ENCODE data around the gene SYCN. TPM values are rescaled to one million over a fixed set of nuclear protein-coding genes. Genes with fewer than 3 reads are reported as not detected.
A peak's percentile ranks its signal among the peaks of the same experiment; 100 is the strongest.
"Not testable (repeated sequence)": the region's sequence is repeated elsewhere in the genome, so short reads cannot be mapped to it uniquely, and the experiment has no call there.

Gene SYCN
- total and polyA plus RNA-seq, 2 experiments from 2014 or later: not detected

- TF ChIP-seq EZH2phosphoT487 (IDR thresholded peaks at IDR 0.05; ENCODE audit: insufficient read depth, low read depth) (no peak), EZH2 (IDR thresholded peaks at IDR 0.05; ENCODE audit: insufficient read depth, poor library complexity, severe bottlenecking) (no peak)
- in situ Hi-C loops (cut with MboI): no loop called here
- DNase-seq: no peak
Measured at GRCh38 chr19:39224910-39225309, 20.8 kb upstream of the SYCN start.

GRCh38 chr19:39223703-39224279 lies 19.7 kb upstream of the SYCN start:
- Histone ChIP-seq H3K27me3 (replicated peaks; ENCODE audit: insufficient read depth) (peaks cover 18% of the 10 kb centered on the region; the same call in 1 of the 2 replicates), H3F3A (ENCODE audit: insufficient read depth) (no peaks in the 10 kb centered on the region), H3K9me3 (ENCODE audit: low read depth) (no peaks in the 10 kb centered on the region), H2AFZ (no peak overlapping the region), H3K4me1 (ENCODE audit: insufficient read depth) (no peaks in the 10 kb centered on the region), H3K9me2 (ENCODE audit: insufficient read depth) (no peaks in the 10 kb centered on the region), H3K9ac (no peak overlapping the region), H3K27ac (no peak overlapping the region), H4K20me1 (ENCODE audit: insufficient read depth) (no peaks in the 10 kb centered on the region), H3K79me2 (ENCODE audit: insufficient read depth) (no peaks in the 10 kb centered on the region), H3K4me3 (no peak overlapping the region), H3K4me2 (ENCODE audit: unreplicated experiment) (no peak overlapping the region), H3K36me3 (ENCODE audit: low read depth) (no peaks in the 10 kb centered on the region)
- in situ Hi-C loops (cut with MboI): no loop called here
- DNase-seq: peak; percentile 58
- WGBS, 2 experiments (ENCODE audit: low coverage in 1 of 2, low lambda C conversion rate in 2 of 2, missing lambda C conversion rate in 2 of 2): 1 to 3% methylated on average over 4 of the region's 4 CpGs
- no peak for TF ChIP-seq EZH2phosphoT487 (IDR thresholded peaks at IDR 0.05; ENCODE audit: insufficient read depth, low read depth)
- no peak for TF ChIP-seq EZH2 (IDR thresholded peaks at IDR 0.05; ENCODE audit: insufficient read depth, poor library complexity, severe bottlenecking)

More at GRCh38 chr19:39224910-39225309, 20.8 kb upstream of the SYCN start:
- Histone ChIP-seq H3K9me2 (ENCODE audit: insufficient read depth) (no peaks in the 10 kb centered on the region), H3K4me2 (ENCODE audit: unreplicated experiment) (no peak overlapping the region), H3K36me3 (ENCODE audit: low read depth) (no peaks in the 10 kb centered on the region), H3K27me3 (replicated peaks; ENCODE audit: insufficient read depth) (peaks cover 22% of the 10 kb centered on the region; the same call in 1 of the 2 replicates), H3K4me3 (no peak overlapping the region), H3K27ac (no peak overlapping the region), H2AFZ (no peak overlapping the region), H3K9ac (no peak overlapping the region), H3K79me2 (ENCODE audit: insufficient read depth) (no peaks in the 10 kb centered on the region), H3F3A (ENCODE audit: insufficient read depth) (no peaks in the 10 kb centered on the region), H3K4me1 (ENCODE audit: insufficient read depth) (no peaks in the 10 kb centered on the region), H3K9me3 (ENCODE audit: low read depth) (no peaks in the 10 kb centered on the region), H4K20me1 (ENCODE audit: insufficient read depth) (no peaks in the 10 kb centered on the region)
- 27 to 39% methylated on average over 3 of the region's 3 CpGs for WGBS, 2 experiments (ENCODE audit: low coverage in 1 of 2, low lambda C conversion rate in 2 of 2, missing lambda C conversion rate in 2 of 2)

GRCh38 chr19:39219108-39219507 lies 15.0 kb upstream of the SYCN start:
- in situ Hi-C loops (cut with MboI); H4K20me1 ChIP-seq (ENCODE audit: insufficient read depth); H2AFZ ChIP-seq; H3K79me2 ChIP-seq (ENCODE audit: insufficient read depth); H3K4me1 ChIP-seq (ENCODE audit: insufficient read depth); H3K9me2 ChIP-seq (ENCODE audit: insufficient read depth); H3F3A ChIP-seq (ENCODE audit: insufficient read depth); H3K9ac ChIP-seq; H3K27ac ChIP-seq; H3K4me2 ChIP-seq (ENCODE audit: unreplicated experiment); DNase-seq; H3K36me3 ChIP-seq (ENCODE audit: low read depth); H3K4me3 ChIP-seq; H3K9me3 ChIP-seq (ENCODE audit: low read depth): not testable (repeated sequence)
- 0 out of 2 replicates have a peak, but pooled peaks cover 14% of the 10 kb centered on the region for H3K27me3 ChIP-seq (replicated peaks; ENCODE audit: insufficient read depth)
- WGBS, 2 experiments (ENCODE audit: low coverage in 1 of 2, low lambda C conversion rate in 2 of 2, missing lambda C conversion rate in 2 of 2): 39 to 47% methylated on average over 10 of the region's 10 CpGs

- peaks cover 17% of the 10 kb centered on the region; the same call in 1 of the 2 replicates for H3K27me3 ChIP-seq (replicated peaks; ENCODE audit: insufficient read depth)
- no peak for DNase-seq
- TF ChIP-seq EZH2 (IDR thresholded peaks at IDR 0.05; ENCODE audit: insufficient read depth, poor library complexity, severe bottlenecking) (no peak), EZH2phosphoT487 (IDR thresholded peaks at IDR 0.05; ENCODE audit: insufficient read depth, low read depth) (no peak)
Measured at GRCh38 chr19:39218230-39219007, 14.4 kb upstream of the SYCN start.

More at GRCh38 chr19:39218230-39219007, 14.4 kb upstream of the SYCN start:
- 68 to 71% methylated on average over 15 of the region's 15 CpGs for WGBS, 2 experiments (ENCODE audit: low coverage in 1 of 2, low lambda C conversion rate in 2 of 2, missing lambda C conversion rate in 2 of 2)
- no peaks in the 10 kb centered on the region for H3K9me2 ChIP-seq (ENCODE audit: insufficient read depth)
- H4K20me1 ChIP-seq (ENCODE audit: insufficient read depth): no peaks in the 10 kb centered on the region
- H3K4me3 ChIP-seq: no peak overlapping the region
- H3K9ac ChIP-seq: no peak overlapping the region
- H2AFZ ChIP-seq: no peak overlapping the region
- H3K27ac ChIP-seq: no peak overlapping the region
- no peaks in the 10 kb centered on the region for H3K4me1 ChIP-seq (ENCODE audit: insufficient read depth)
- H3K79me2 ChIP-seq (ENCODE audit: insufficient read depth): no peaks in the 10 kb centered on the region
- H3F3A ChIP-seq (ENCODE audit: insufficient read depth): no peaks in the 10 kb centered on the region
- H3K36me3 ChIP-seq (ENCODE audit: low read depth): no peaks in the 10 kb centered on the region
- no peak overlapping the region for H3K4me2 ChIP-seq (ENCODE audit: unreplicated experiment)
- no peaks in the 10 kb centered on the region for H3K9me3 ChIP-seq (ENCODE audit: low read depth)
- in situ Hi-C loops (cut with MboI): no loop called here
